ENCODE results near the gene WNK1.

Gene WNK1

GRCh38 chr12:720231-720941 lies 32.0 kb upstream of the WNK1 start:
- H3K36me3 ChIP-seq (replicated peaks; ENCODE audit: low read depth, low read length): peaks cover 4% of the 10 kb centered on the region
- H4K20me1 ChIP-seq (ENCODE audit: insufficient read depth, low read length): no peaks in the 10 kb centered on the region
- peak overlapping the region; percentile 86 for H3K9ac ChIP-seq (ENCODE audit: low read length)
- H3K79me2 ChIP-seq (ENCODE audit: low read length): no peaks in the 10 kb centered on the region
- no peaks in the 10 kb centered on the region for H3K9me3 ChIP-seq (ENCODE audit: insufficient read depth, low read length)
- 0 out of 2 replicates have a peak overlapping the region, but pooled peaks have one; percentile 7 for H2AFZ ChIP-seq (ENCODE audit: low read depth, low read length)
- peak overlapping the region; percentile 89 for H3K27ac ChIP-seq (ENCODE audit: low read length)
- peak overlapping the region; percentile 83 for H3K4me2 ChIP-seq (ENCODE audit: low read length)
- no peak for TF ChIP-seq EZH2phosphoT487 (IDR thresholded peaks at IDR 0.05; ENCODE audit: low read depth)
- TF ChIP-seq, protein P1, sequence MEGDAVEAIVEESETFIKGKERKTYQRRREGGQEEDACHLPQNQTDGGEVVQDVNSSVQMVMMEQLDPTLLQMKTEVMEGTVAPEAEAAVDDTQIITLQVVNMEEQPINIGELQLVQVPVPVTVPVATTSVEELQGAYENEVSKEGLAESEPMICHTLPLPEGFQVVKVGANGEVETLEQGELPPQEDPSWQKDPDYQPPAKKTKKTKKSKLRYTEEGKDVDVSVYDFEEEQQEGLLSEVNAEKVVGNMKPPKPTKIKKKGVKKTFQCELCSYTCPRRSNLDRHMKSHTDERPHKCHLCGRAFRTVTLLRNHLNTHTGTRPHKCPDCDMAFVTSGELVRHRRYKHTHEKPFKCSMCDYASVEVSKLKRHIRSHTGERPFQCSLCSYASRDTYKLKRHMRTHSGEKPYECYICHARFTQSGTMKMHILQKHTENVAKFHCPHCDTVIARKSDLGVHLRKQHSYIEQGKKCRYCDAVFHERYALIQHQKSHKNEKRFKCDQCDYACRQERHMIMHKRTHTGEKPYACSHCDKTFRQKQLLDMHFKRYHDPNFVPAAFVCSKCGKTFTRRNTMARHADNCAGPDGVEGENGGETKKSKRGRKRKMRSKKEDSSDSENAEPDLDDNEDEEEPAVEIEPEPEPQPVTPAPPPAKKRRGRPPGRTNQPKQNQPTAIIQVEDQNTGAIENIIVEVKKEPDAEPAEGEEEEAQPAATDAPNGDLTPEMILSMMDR (IDR thresholded peaks at IDR 0.05; ENCODE audit: low read depth, low read length): no peak
- no peaks in the 10 kb centered on the region for H3K27me3 ChIP-seq (ENCODE audit: low read depth, low read length)
- peaks cover 57% of the 10 kb centered on the region for H3K4me1 ChIP-seq (ENCODE audit: low read length)
- H3K4me3 ChIP-seq (ENCODE audit: low read length): peak overlapping the region; percentile 53

DNA sequence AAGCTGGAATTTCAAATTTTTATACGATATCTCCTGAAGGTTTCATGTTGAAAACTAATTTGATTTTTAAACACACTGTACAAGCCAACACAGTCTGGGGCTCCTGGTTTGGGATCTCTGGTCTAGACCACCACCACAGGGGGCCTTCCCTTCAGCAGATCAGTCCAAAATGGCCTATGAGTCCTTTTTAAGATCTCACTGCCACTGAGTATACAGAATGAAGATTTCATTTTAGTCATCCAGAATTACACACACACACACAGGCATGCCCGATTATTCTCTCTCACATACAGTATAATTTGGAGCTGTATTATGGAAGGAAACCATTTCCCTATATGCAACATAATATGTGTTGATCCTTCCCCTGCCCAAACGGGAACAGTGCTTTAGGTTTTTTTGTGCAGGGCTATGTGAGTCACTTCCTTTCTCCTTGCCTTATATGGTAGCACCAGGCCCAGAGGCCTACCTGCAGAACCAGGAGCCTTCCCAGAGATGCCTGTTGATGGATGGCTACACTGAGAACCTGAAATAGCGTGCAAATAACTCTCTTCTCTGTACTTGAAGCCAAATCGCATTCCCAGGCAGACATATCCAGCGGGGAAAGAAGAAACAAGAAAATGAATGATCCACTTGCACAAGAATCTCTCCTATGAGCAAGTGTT lies 28.1 kb upstream of the WNK1 start:
- Histone ChIP-seq H3K79me2 (ENCODE audit: low read length) (no peaks in the 10 kb centered on the region), H4K20me1 (ENCODE audit: insufficient read depth, low read length) (no peaks in the 10 kb centered on the region), H3K27me3 (ENCODE audit: low read depth, low read length) (no peaks in the 10 kb centered on the region), H3K4me3 (ENCODE audit: low read length) (no peak overlapping the region), H2AFZ (ENCODE audit: low read depth, low read length) (peak overlapping the region; percentile 59), H3K4me1 (ENCODE audit: low read length) (peaks cover 46% of the 10 kb centered on the region), H3K36me3 (replicated peaks; ENCODE audit: low read depth, low read length) (peaks cover 4% of the 10 kb centered on the region), H3K4me2 (ENCODE audit: low read length) (peak overlapping the region; percentile 43), H3K9me3 (ENCODE audit: insufficient read depth, low read length) (no peaks in the 10 kb centered on the region), H3K9ac (ENCODE audit: low read length) (peak overlapping the region; percentile 31; the same call in 1 of the 2 replicates), H3K27ac (ENCODE audit: low read length) (peak overlapping the region; percentile 42)
- no peak for TF ChIP-seq EZH2phosphoT487 (IDR thresholded peaks at IDR 0.05; ENCODE audit: low read depth)
- TF ChIP-seq, protein P1 (IDR thresholded peaks at IDR 0.05; ENCODE audit: low read depth, low read length): no peak

- Histone ChIP-seq H3K4me1 (ENCODE audit: low read length) (peaks cover 39% of the 10 kb centered on the region), H4K20me1 (ENCODE audit: insufficient read depth, low read length) (no peaks in the 10 kb centered on the region), H3K4me3 (ENCODE audit: low read length) (no peak overlapping the region), H3K79me2 (ENCODE audit: low read length) (no peaks in the 10 kb centered on the region), H3K9ac (ENCODE audit: low read length) (no peak overlapping the region), H2AFZ (ENCODE audit: low read depth, low read length) (no peak overlapping the region), H3K9me3 (ENCODE audit: insufficient read depth, low read length) (no peaks in the 10 kb centered on the region), H3K36me3 (replicated peaks; ENCODE audit: low read depth, low read length) (peaks cover 3% of the 10 kb centered on the region), H3K4me2 (ENCODE audit: low read length) (no peak overlapping the region), H3K27me3 (ENCODE audit: low read depth, low read length) (no peaks in the 10 kb centered on the region), H3K27ac (ENCODE audit: low read length) (no peak overlapping the region)
- TF ChIP-seq, protein P1 (IDR thresholded peaks at IDR 0.05; ENCODE audit: low read depth, low read length): no peak
- no peak for TF ChIP-seq EZH2phosphoT487 (IDR thresholded peaks at IDR 0.05; ENCODE audit: low read depth)
These were observed 27.3 kb upstream of the WNK1 start for GRCh38 chr12:725076-725475.
